Measurements from ENCODE around the gene RNF112. TPM values are rescaled to one million over a fixed set of nuclear protein-coding genes. Genes with fewer than 3 reads are reported as not detected.
A peak's percentile ranks its signal among the peaks of the same experiment; 100 is the strongest.

The RNF112 gene
- total RNA-seq, 1 experiment from 2014 or later: not detected

- H3K9me3 ChIP-seq (replicated peaks): no peaks in the 10 kb centered on the region
- H3K36me3 ChIP-seq: peaks cover 21% of the 10 kb centered on the region
- H3K4me1 ChIP-seq (replicated peaks): peaks cover 19% of the 10 kb centered on the region
- no peak overlapping the region for H3K27ac ChIP-seq
- no peak for DNase-seq (ENCODE audit: low read depth in 1 of 2, low spot score in 2 of 2)
- no peak overlapping the region for H3K4me3 ChIP-seq
- no peaks in the 10 kb centered on the region for H3K27me3 ChIP-seq (replicated peaks)
Observed at GRCh38 chr17:19388791-19389785, 21.9 kb upstream of the RNF112 start.

DNA sequence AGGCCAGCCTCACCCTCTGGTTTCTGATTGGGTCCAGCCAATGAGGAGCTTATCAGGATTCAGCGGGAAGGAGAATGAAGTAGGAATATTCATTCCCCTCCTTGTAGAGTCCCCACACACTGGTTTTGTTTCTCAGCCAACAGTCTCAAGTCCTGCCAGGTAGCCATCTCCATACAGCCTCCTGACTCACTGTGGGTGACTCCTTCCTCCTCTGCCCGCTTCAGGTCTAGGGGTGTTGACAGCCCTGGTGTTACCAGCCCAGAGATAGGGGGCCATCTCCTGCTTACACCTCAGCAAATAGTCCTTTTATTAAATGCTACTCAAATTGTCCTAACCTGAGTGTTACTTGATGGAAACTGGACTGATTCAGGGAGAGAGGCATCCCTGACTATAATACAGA lies 20.1 kb upstream of the RNF112 start:
- H3K9me3 ChIP-seq (replicated peaks): no peaks in the 10 kb centered on the region
- H3K4me3 ChIP-seq: no peak overlapping the region
- H3K27me3 ChIP-seq (replicated peaks): no peaks in the 10 kb centered on the region
- peaks cover 5% of the 10 kb centered on the region; the same call in 1 of the 2 replicates for H3K36me3 ChIP-seq
- no peak for DNase-seq (ENCODE audit: low read depth in 1 of 2, low spot score in 2 of 2)
- H3K27ac ChIP-seq: no peak overlapping the region
- H3K4me1 ChIP-seq (replicated peaks): peaks cover 18% of the 10 kb centered on the region

DNA sequence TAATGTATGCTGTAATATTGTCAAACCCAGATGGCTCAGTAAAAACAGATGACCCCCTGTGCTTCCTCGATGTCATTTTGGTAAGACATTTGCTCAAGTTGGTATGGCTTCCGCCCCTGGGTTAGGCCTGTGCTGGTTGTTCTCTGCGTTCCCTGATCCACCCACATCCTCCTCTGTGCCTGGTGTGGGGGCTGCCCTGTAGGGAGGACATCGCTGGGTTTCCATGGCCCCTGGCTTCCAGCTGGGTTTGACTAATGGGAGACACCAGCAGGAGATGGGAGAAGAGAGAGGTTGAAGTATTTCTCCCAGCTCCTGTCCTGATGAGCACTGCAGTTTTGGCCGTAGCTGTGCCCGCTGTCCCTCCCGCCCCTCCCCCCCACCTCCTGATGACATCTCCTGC lies 19.6 kb upstream of the RNF112 start:
- H3K36me3 ChIP-seq: peaks cover under 1% of the 10 kb centered on the region; the same call in 1 of the 2 replicates
- no peaks in the 10 kb centered on the region for H3K9me3 ChIP-seq (replicated peaks)
- H3K27ac ChIP-seq: no peak overlapping the region
- H3K4me3 ChIP-seq: no peak overlapping the region
- H3K27me3 ChIP-seq (replicated peaks): no peaks in the 10 kb centered on the region
- H3K4me1 ChIP-seq (replicated peaks): peaks cover 13% of the 10 kb centered on the region
- no peak for DNase-seq (ENCODE audit: low read depth in 1 of 2, low spot score in 2 of 2)

GRCh38 chr17:19392303-19392702 lies 18.7 kb upstream of the RNF112 start:
- no peaks in the 10 kb centered on the region for H3K27me3 ChIP-seq (replicated peaks)
- H3K4me1 ChIP-seq (replicated peaks): peaks cover 8% of the 10 kb centered on the region

DNA sequence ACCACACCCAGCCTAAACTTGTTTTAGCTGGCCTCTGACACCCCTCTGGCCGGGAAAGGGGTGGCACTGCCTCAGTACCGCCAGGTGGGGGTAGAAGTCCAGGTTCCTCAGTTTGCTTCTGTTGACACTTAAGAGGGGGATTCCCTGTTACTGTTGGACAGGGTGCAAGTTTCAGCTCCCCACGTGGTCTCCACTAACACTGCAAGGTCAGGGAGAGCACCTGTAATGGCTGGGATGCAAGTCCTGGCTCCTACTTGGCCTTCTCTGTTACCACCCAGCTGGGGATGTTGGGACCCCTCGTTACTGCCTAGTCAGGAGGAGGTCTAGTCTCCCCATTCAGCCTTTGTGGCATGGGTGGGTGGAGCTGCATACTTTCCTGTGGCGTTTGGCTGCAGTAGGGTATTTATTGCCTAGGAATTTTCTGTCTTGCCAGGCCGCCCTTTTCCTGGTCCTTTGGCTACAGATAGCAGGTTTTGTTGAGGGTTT lies 13.4 kb upstream of the RNF112 start:
- Histone ChIP-seq H3K27ac (no peak overlapping the region), H3K9me3 (replicated peaks) (no peaks in the 10 kb centered on the region), H3K4me3 (no peak overlapping the region), H3K27me3 (replicated peaks) (no peaks in the 10 kb centered on the region), H3K4me1 (replicated peaks) (no peaks in the 10 kb centered on the region), H3K36me3 (no peaks in the 10 kb centered on the region)
- no peak for DNase-seq (ENCODE audit: low read depth in 1 of 2, low spot score in 2 of 2)

More at GRCh38 chr17:19392303-19392702, 18.7 kb upstream of the RNF112 start:
- Histone ChIP-seq H3K36me3 (no peaks in the 10 kb centered on the region), H3K9me3 (replicated peaks) (no peaks in the 10 kb centered on the region), H3K4me3 (no peak overlapping the region), H3K27ac (no peak overlapping the region)
- no peak for DNase-seq (ENCODE audit: low read depth in 1 of 2, low spot score in 2 of 2)

GRCh38 chr17:19398301-19399181 lies 12.5 kb upstream of the RNF112 start:
- Histone ChIP-seq H3K4me3 (no peak overlapping the region), H3K9me3 (replicated peaks) (no peaks in the 10 kb centered on the region), H3K27ac (no peak overlapping the region), H3K27me3 (replicated peaks) (no peaks in the 10 kb centered on the region), H3K4me1 (replicated peaks) (no peaks in the 10 kb centered on the region), H3K36me3 (no peaks in the 10 kb centered on the region)
- DNase-seq (ENCODE audit: low read depth in 1 of 2, low spot score in 2 of 2): peak in 1 of 2 experiments; percentile 25

DNA sequence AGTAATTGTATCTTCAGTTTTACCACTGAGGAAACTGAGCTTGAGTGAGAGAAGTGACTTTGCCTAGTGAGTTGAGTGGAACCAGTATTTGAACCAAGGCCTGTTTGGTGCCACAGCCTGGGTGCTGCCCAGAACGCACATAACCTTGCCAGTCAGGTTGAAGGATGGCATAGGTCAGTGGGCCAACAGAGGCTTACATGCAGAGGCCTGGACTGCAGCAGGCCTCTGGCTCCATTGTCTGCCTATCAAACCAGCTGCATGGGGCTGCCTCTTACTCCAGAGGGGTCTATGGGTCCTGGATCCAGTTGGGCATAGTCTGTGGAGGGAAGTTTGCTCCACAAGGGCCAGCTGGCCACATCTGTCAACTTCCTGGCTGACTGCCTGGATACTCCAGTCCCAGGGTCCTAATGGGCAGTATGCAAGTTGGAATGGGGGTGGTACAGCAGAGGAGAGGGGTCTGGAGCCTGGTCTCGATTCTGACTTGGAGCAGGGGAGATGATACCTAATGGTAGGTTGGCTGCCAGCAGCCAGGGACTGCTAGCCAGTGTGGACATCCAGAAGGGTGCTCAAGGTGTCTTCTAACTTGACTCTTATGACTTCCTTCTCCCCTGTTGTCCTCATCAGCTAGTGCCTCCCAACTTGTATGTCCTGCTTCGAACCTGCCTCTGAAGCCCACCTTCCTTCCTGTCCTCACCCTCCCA lies 11.1 kb upstream of the RNF112 start:
- no peaks in the 10 kb centered on the region for H3K27me3 ChIP-seq (replicated peaks)
- no peaks in the 10 kb centered on the region for H3K36me3 ChIP-seq
- no peak for DNase-seq (ENCODE audit: low read depth in 1 of 2, low spot score in 2 of 2)
- H3K9me3 ChIP-seq (replicated peaks): no peaks in the 10 kb centered on the region
- no peak overlapping the region for H3K4me3 ChIP-seq
- H3K4me1 ChIP-seq (replicated peaks): no peaks in the 10 kb centered on the region
- no peak overlapping the region for H3K27ac ChIP-seq

GRCh38 chr17:19401321-19402010 lies 9.6 kb upstream of the RNF112 start:
- H3K27me3 ChIP-seq (replicated peaks): no peaks in the 10 kb centered on the region
- H3K4me1 ChIP-seq (replicated peaks): no peaks in the 10 kb centered on the region
- DNase-seq (ENCODE audit: low read depth in 1 of 2, low spot score in 2 of 2): no peak
- H3K36me3 ChIP-seq: no peaks in the 10 kb centered on the region
- H3K27ac ChIP-seq: no peak overlapping the region
- H3K9me3 ChIP-seq (replicated peaks): no peaks in the 10 kb centered on the region
- no peak overlapping the region for H3K4me3 ChIP-seq

GRCh38 chr17:19402171-19402570 lies 8.9 kb upstream of the RNF112 start:
- H3K36me3 ChIP-seq: no peaks in the 10 kb centered on the region
- H3K9me3 ChIP-seq (replicated peaks): no peaks in the 10 kb centered on the region
- H3K4me3 ChIP-seq: no peak overlapping the region
- H3K27me3 ChIP-seq (replicated peaks): no peaks in the 10 kb centered on the region
- no peak for DNase-seq (ENCODE audit: low read depth in 1 of 2, low spot score in 2 of 2)
- no peaks in the 10 kb centered on the region for H3K4me1 ChIP-seq (replicated peaks)
- H3K27ac ChIP-seq: no peak overlapping the region

- H3K27ac ChIP-seq: no peak overlapping the region
- no peaks in the 10 kb centered on the region for H3K27me3 ChIP-seq (replicated peaks)
- H3K4me3 ChIP-seq: no peak overlapping the region
- H3K36me3 ChIP-seq: no peaks in the 10 kb centered on the region
- no peak for DNase-seq (ENCODE audit: low read depth in 1 of 2, low spot score in 2 of 2)
- H3K9me3 ChIP-seq (replicated peaks): no peaks in the 10 kb centered on the region
- no peaks in the 10 kb centered on the region for H3K4me1 ChIP-seq (replicated peaks)
Observed at GRCh38 chr17:19403021-19403420, 8.0 kb upstream of the RNF112 start.

GRCh38 chr17:19404264-19404663 lies 6.8 kb upstream of the RNF112 start:
- Histone ChIP-seq H3K4me3 (no peak overlapping the region), H3K27ac (no peak overlapping the region), H3K9me3 (replicated peaks) (no peaks in the 10 kb centered on the region), H3K36me3 (no peaks in the 10 kb centered on the region), H3K27me3 (replicated peaks) (no peaks in the 10 kb centered on the region), H3K4me1 (replicated peaks) (no peaks in the 10 kb centered on the region)
- DNase-seq (ENCODE audit: low read depth in 1 of 2, low spot score in 2 of 2): no peak

GRCh38 chr17:19405114-19405513 lies 5.9 kb upstream of the RNF112 start:
- no peak for DNase-seq (ENCODE audit: low read depth in 1 of 2, low spot score in 2 of 2)
- Histone ChIP-seq H3K27ac (no peak overlapping the region), H3K4me1 (replicated peaks) (no peaks in the 10 kb centered on the region)

More at GRCh38 chr17:19405114-19405513, 5.9 kb upstream of the RNF112 start:
- H3K9me3 ChIP-seq (replicated peaks): no peaks in the 10 kb centered on the region
- H3K36me3 ChIP-seq: no peaks in the 10 kb centered on the region
- no peaks in the 10 kb centered on the region for H3K27me3 ChIP-seq (replicated peaks)
- no peak overlapping the region for H3K4me3 ChIP-seq
